K562 (cell line): ENCODE data around the gene STIM1.

Source experiments
- BRCA1 ChIP-seq, 2 experiments: fragments of 450-650 bp in 1 of 2; sonication (generic) in 1 of 2; formaldehyde crosslinking in 1 of 2; IDR thresholded peaks; 2 replicates each; pipeline versions ENCODE4 v1.5.0 to v1.6.1; 2017 to 2020; ENCODE audit warnings: mild to moderate bottlenecking in 1 of 2, missing genetic modification reagents in 1 of 2
- CHD7 ChIP-seq: fragments of 200-600 bp; sonication (generic); IDR thresholded peaks from one replicate; pipeline ENCODE4 v1.6.1; 2012; ENCODE audit warnings: mild to moderate bottlenecking, low read depth, low read length, inconsistent platforms
- CTCF ChIP-seq, 3 experiments: IDR thresholded peaks in 2 of 3; conservative IDR thresholded peaks in 1 of 3; 2 replicates each; pipeline ENCODE4 v1.5.1; 2011 to 2012; ENCODE audit warnings: low read length in 3 of 3, mild to moderate bottlenecking in 3 of 3, control low read depth in 2 of 3, improper control_type of control experiment in 1 of 3, inconsistent platforms in 1 of 3, low read depth in 1 of 3, mixed read lengths in 1 of 3, moderate library complexity in 1 of 3; ENCODE audit not compliant: insufficient read depth in 2 of 3
- EGR1 ChIP-seq: fragments of 450-650 bp; conservative IDR thresholded peaks from 2 replicates; pipeline ENCODE4 v1.6.1; 2017; ENCODE audit warnings: mild to moderate bottlenecking
- EP300 ChIP-seq: IDR thresholded peaks from 2 replicates; pipeline ENCODE4 v1.6.1; 2012; ENCODE audit warnings: low read length, improper control_type of control experiment
- FOXA1 ChIP-seq: fragments of 450-650 bp; IDR thresholded peaks from 2 replicates; pipeline ENCODE4 v1.6.1; 2016; ENCODE audit warnings: mild to moderate bottlenecking, borderline replicate concordance
- HCFC1 ChIP-seq: IDR thresholded peaks from 2 replicates; pipeline ENCODE4 v1.6.1; 2012; ENCODE audit warnings: low read depth, low read length, improper control_type of control experiment
- PHB ChIP-seq: fragments of 250-450 bp; sonication (Bioruptor Pico); IDR thresholded peaks from 2 replicates; pipeline ENCODE4 v1.5.0; 2021
- PHF20 ChIP-seq: fragments of 450-650 bp; IDR thresholded peaks from 2 replicates; pipeline ENCODE4 v1.6.1; 2018; ENCODE audit not compliant: partially characterized antibody
- POLR2A ChIP-seq: fragments of 450-650 bp; conservative IDR thresholded peaks from 2 replicates; pipeline ENCODE4 v1.6.1; 2016
- POLR2H ChIP-seq: IDR thresholded peaks from 2 replicates; pipeline ENCODE4 v1.6.1; 2016; ENCODE audit warnings: missing genetic modification characterization, low read depth, mild to moderate bottlenecking, control low read depth, missing compliant biosample characterization, moderate library complexity
- SIN3A ChIP-seq, 2 experiments: fragments of 150-350 bp in 1 of 2; IDR thresholded peaks; 2 replicates each; pipeline ENCODE4 v1.6.1; 2011 to 2016; ENCODE audit warnings: borderline replicate concordance in 2 of 2, low read depth in 2 of 2, low read length in 2 of 2, mild to moderate bottlenecking in 2 of 2, moderate library complexity in 2 of 2; ENCODE audit not compliant: control insufficient read depth in 1 of 2
- SRSF1 ChIP-seq: fragments of 200-400 bp; formaldehyde crosslinking; IDR thresholded peaks from 2 replicates; pipeline ENCODE4 v1.6.1; 2017; ENCODE audit warnings: mild to moderate bottlenecking, low read depth, low read length, moderate library complexity

- TF ChIP-seq CTCF (IDR thresholded peaks at IDR 0.05 in 2 of 3, conservative IDR thresholded peaks at IDR 0.05 in 1 of 3; ENCODE audit: insufficient read depth in 2 of 3, low read depth in 1 of 3, low read length in 3 of 3), result no peak
- TF ChIP-seq SIN3A (IDR thresholded peaks at IDR 0.05; ENCODE audit: borderline replicate concordance in 2 of 2, control insufficient read depth in 1 of 2, low read depth in 2 of 2, low read length in 2 of 2), result no peak
- TF ChIP-seq CHD7, result no peak
- no peak for TF ChIP-seq POLR2A
- no peak for TF ChIP-seq POLR2H (tag)
- no peak for TF ChIP-seq HCFC1
- TF ChIP-seq PHB (CRISPR knock-in tag), result no peak
- TF ChIP-seq EP300, result no peak
- TF ChIP-seq FOXA1, result no peak
- no peak for TF ChIP-seq SRSF1
- no peak for TF ChIP-seq PHF20
- no peak for TF ChIP-seq EGR1
- TF ChIP-seq BRCA1 (IDR thresholded peaks at IDR 0.05), result no peak
- no peak for TF ChIP-seq BRCA1 (CRISPR knock-in tag; IDR thresholded peaks at IDR 0.05)
These were observed 164.4 kb downstream of the STIM1 start for GRCh38 chr11:4019891-4020290.
